HG03135 (cell line): ENCODE measurements around the gene PLCL1.

Experiments
- ATAC-seq: cut with Tn5 transposase; IDR thresholded peaks from one replicate; pipeline ENCODE4 v1.9.1; 2021; ENCODE audit warnings: mild to moderate bottlenecking, moderate library complexity; ENCODE audit not compliant: unreplicated experiment

Gene PLCL1

DNA sequence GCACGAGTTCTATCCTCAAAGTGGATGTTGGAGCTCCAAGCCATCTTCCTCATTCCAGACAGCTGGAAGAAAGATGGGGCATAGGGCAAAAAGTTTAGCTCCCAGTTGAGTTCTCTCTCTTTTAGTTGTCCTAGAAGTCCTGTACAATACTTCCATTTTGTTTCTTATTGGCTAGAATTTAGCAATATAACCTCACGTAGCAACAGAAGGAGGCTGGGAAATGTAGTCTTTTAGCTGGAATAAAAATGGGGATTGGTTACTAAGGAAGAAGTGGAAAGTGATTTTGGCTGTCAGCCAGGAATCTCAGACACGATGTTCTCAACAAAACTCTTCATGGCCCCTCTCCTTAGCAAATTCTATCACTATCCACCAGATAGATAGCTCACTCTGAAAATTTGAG lies 79.9 kb downstream of the PLCL1 start:
- no peak for ATAC-seq

DNA sequence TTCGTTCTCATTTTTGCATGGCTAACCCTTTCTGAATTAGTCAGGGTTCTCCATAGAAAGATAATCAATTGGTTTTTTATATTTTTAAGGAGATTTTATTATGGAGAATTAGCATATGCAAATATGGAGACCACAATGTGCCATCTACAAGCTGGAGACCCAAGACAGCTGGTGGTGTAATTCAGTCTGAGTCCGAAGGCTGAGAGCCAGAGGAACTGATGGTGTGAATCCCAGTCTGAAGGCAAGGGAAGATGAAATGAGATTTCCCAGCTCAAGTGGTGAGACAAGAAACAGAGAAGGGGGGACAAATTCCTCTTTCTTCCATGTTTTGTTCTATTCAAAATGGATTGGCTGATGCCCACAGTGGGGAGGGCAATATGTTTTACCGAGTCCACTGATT lies 80.7 kb downstream of the PLCL1 start:
- ATAC-seq, result no peak

DNA sequence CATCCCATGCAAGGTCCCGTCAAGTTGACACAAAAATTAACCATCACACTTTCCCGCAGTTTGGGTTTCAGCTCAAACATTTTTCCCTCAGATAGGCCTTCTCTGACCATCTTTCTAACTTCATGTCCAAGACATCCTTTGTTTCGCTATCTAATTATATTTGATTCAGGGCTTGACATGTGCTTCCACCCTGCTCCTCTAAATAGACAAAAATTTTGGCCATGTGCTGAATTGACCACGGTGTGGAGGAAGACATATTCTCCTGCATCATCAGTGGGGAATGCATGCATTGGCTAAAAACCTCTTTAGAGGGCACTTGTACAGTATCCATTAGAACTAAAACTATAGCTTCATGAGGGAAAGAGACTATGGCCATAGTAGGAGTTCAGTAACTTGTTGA lies 81.2 kb downstream of the PLCL1 start:
- ATAC-seq, result no peak

DNA sequence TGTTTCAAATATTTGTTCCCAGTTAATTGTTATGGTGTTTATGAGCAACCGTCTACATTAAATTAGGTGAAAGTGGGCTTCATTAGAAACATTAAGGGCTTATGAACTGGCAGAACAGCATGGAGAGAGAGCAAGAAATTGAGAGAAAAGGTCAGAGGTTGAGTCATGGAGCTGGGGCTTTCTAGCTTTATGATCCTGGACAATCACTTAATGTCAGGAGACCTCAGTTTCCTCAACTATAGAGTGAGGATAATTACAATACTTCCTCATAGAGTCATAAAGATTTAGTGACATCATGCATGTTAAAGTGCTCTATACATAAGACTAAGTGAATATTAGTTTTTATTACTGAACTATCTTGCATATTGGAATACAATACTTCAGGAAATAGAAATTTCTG lies 83.9 kb downstream of the PLCL1 start:
- no peak for ATAC-seq

DNA sequence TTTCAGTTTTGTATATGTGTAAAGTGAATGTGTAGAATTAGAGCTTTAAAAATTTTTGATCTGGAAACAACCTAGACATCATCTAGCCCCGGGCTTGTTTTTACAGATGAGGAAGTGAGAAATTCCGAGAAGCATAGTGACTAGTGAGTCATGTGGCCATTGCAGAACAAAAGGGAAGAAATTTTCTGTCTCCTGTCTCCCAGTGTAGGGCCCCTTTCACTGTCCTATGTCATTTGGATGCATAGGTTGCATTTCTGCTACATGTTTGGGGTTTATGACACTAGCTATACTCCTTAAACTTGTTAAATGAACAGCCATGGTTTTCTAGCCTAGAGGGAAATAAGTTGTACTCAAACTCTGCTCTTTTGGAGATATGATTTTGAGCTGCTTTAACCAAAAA lies 84.6 kb downstream of the PLCL1 start:
- ATAC-seq, result peak; percentile 96

DNA sequence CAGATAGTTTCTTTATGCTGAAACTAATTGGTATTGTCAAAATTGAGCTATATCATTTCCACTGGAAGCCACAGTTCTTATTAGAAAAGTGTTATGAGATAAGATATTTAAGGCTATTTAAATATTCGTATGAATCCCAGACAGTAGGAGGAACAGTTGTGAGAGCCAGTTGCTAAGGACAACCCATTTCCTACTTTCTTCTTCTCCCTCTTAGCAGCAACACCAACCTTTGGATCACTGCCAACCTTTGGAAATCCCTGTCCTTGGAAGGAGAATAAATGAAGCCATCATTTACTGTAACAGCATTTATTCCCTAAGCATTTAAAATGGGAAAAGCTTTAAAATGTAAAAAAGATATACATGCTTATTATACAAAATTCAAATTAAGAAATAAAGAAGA lies 85.8 kb downstream of the PLCL1 start:
- ATAC-seq, result no peak

DNA sequence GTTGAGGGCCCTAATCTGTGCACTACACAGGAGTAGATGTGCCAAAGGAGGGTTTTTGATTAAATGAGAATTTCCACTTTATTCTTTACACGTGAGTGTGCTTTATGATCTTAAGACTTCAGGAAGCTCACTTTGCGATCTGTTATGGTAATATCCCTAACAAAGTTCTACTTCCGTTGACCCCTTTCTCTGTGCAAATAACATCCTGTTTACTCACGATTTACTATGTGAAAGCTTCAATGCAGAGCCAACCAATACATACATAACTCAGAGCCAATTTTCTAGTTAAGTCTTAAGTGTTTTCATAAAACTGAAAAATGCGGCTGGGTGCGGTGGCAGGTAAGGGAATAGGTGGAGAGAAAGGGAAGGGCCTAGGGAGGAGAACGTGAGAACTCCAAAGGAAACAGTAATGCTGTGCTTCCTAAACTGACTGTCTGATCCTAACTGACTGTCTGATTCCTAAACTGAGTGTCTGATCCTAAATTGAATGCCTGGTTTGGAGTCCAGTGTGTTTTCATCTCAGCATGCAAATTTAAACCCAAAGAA lies 87.6 kb downstream of the PLCL1 start:
- no peak for ATAC-seq

DNA sequence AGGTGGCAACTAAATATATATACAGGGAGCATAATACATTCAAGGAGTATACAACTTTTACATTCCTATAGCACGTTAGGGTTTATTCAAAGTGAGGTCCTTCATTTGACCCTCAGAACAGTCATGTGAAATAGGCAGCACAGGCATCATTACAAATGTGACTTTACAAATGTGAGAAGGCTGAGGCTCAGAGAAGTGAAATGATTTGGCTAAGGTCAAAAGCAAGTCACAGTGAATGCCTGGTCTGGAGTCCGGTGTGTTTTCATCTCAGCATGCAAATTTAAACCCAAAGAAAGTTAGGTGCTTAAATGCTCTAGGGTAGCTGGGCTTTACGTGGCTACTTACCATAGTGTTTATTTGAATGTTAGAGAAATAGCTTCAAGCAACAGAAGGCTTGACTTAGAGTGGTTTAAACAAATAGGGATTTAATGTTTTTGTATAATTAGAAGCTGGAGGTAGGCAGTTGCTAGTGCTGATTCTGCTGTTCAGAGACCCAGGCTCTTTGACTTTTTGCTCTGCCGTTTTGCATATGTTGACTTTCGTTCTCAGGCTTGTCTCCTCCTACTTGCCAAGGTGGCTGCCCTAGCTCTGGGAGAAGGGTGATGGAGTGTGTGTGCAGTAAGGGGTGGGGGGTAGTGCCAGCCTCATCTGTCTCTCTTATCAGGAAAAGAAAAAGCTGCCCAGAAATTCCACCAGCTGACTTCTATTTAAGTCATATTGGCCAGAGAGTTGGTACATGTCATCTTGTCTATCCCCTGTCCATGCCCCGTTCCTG lies 89.2 kb downstream of the PLCL1 start:
- no peak for ATAC-seq

DNA sequence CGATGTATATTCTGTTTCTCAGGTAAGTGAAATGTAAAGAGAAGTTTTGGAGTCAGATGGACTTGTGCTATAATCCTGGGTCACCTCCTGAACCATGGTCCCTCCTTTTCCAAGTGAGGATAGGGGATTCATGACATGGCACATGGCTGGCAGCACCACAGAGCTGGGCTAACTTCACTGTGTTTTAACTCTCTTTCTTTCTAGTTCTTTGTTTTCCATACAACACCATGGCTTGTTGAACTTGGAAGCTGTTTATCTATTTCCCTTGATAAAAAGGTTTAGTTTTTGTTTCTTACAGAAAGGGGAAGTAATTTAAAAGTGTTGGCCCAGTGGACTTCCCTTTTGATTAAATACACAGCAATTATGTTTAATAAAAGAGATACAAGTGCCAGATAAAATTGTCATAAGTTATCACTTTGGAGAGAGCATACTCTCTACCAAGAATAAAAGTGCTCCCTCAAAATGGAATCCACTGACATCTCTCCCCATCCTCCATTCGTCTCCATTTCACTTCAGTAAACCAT lies 90.4 kb downstream of the PLCL1 start:
- no peak for ATAC-seq

DNA sequence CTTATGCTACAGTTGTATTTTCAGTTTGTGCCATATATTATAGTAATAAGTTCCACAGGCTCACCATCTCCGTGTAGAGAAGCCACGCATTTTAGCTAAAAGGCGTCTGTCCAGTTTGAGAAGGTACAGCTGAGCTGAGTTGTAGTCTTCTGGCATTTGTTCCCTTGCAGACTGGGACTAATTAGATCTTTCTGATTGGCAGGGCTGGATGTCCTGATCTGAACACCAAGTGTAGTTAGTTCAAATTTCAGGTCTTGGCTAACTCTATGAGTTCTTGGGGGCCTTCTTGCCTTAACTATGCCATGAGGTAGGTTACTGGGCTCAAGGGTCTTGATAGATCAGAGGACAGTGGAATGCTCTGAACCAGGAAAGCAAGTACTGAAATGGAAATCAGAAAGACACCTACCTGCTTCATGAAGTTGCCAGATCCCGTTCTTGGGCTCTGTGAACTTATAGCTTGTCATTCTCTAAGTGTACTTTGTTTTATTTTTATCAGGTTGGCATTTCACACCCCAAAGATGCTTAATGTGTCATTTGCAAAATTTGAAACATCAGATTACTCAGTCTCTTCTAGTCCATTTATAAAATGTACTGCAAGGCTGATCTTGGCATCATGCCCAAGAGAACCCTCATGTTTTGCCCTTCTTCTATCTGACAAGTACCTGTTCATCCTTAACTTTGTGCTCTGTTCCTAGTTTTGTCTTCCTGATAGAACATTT lies 93.7 kb downstream of the PLCL1 start:
- ATAC-seq, result no peak

DNA sequence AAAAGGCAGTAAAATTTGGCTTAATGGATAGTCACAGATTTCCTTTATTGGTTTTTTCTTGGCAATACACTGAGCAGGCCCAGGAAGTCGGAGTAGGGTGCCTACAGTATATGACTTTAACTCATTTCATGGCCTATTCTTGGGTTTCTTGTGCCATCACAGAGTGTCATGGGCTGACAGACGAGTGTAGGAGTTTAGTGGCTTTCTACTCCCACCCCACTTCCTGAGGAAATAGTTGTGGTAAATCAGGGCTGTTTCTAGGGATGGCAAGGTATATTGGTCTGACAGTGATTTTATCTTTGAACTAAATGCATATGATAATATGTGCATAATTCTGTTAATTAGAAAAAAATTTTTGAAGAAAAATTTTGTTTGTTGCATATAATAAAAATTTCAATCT lies 100.1 kb downstream of the PLCL1 start:
- ATAC-seq, result no peak

DNA sequence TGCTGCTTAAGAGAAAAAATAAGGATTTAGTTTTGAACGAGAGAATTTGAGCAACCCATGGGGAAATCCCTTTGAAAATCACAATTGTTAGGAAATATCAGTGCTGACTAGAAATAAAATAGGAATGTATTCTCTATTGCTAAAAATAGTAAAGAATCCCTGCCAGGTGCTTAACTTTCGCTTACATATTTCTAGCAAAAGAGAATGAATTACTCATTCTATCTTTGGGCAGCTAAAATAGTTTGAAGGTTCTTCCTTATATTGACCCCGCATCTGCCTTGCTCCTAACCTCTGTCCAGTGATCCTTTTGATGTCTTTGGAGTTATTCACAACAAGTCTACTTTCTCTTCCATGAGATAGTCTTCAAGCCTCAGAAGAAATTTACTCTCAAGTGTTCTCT lies 103.8 kb downstream of the PLCL1 start:
- no peak for ATAC-seq

DNA sequence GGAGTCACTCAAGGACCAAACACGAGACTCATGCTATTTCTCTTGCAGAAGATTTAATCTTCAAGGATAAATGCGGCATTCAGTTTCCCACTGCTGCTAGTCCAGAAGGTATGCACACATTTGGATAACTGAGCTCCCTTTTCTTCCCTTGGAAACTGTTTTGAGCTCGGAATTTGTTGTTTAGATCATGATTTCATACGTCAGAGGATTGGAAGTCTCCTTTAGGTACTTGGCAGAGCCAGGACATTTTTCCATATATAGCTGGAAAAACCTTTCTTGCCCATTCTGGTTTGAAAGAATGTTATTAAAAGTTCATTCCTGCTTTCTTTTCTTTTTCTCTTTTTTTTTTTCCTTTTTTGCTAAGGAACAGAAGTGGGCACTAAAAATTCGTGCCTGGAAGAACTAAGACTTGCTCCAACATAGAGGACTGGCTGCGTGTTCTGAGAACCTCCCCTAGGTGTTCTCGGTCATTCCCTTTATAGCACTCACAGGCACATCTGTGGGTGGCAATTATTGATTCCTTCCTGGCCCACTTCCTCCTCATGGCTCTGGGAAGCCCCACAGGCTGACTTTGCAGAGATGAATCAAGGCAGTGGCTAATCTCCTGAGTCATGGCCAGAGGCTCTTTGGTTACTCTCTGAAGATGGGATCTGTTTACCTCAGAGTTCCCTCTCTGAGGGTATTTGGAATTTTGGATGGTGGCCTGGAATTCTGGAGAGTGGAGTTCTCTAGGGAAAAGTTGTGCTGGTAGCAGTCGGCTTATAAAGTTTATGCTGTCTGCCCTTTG lies 104.8 kb downstream of the PLCL1 start:
- no peak for ATAC-seq

DNA sequence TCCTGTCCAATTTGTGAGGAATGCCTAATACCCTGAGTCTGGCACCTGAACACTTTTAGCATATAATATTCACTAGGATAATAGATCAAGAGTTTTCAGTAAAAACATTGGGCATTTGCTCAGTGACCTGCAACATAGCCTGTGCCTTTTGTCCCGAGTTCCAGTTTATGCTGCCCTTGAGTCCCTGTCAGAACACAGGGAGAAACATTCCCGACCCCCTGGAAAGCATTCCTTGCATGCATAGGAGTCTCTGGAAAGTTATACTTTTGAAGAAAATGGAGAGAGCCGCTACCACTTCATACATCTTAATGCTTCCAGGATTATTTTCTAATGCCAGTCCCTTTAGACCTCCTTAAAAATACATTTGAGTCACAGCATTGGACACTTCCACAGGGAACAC lies 107.3 kb downstream of the PLCL1 start:
- ATAC-seq, result no peak

DNA sequence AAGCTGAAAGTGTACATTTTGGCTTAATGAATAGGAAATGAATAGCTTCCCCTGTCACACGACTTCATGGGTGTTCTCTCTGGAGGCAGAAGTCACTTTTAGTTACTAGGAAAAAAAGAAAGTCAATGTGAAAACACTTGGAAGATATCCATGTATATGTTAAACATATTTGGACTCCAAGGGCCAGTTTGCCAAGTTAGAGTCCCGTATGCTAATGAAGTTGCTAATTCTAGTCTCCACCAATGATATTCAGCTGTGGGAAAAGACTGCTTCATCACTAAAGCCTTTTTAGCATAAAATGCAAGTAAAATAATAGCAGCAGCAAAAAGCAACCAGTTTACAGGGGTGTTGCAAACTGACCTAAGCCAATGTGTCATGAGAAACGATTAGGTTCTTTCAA lies 108.7 kb downstream of the PLCL1 start:
- ATAC-seq, result no peak

DNA sequence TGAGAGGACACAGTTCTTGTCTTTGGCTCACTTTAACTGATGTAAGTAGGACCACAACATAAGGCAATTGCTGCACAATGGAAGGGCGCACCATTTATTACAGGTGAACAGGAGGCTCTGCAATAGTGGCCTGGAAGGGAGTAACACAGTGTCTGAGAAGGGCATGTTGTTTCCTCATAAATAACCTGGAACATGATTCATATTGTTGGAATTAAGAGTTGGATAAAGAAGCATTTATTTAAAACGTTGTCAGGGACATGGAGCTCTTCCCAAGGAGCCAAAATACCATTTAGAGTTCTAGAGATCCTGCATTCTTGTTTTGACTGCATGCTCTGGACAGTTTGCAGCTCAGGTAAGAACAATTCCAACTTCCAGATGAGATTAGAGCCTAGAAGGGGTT lies 110.4 kb downstream of the PLCL1 start:
- no peak for ATAC-seq

DNA sequence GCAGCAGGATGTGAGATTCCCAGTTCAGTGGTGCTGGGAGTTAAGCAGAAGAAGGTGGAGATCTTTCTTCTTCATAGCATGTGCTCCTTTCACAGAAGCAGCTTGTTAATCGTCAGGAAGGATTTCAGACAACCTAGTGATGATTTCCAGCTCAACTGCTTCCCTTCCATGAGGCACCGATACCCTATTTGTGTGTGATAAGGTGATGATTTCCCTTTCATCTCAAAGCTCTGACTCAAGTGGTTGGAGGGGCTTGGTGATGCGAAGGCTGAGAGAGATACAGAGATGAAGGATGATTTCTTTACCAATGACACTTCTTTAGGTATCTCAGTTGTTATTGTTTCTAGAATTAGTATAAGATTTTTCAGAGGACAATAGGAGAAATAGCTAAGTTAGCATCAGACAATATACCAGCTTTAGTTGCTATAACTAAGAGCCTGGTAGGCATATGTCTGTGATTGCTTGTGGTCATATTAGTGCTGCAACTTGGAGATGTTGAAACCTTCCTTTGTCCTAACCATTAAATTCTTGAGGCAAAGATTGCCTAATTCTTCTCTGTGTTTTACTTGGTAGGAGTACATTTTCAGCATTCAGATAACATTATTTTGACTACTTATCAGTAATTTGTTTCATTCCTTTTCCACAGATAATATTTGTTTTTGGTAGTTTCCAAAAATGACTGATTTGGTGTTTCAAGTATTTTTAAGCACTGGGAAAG lies 111.3 kb downstream of the PLCL1 start:
- ATAC-seq, result no peak

DNA sequence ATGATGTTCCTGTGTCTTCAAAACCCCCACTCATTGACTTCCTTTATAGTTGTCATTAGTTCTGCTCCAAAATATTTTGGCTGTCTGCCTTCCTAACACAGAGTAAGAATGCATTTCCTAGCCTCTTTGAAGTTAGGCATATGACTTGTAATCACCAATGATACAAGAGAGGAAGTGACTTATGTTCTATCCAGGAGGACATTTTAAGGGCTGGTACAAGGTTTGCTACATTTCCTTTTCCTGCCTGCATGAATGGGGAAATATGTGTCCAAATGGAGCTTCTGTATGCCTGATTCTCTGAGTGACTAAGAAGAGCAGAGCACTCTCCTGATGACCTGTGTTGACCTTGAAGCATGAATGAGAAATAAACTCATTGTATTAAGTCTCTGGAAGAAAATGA lies 115.1 kb downstream of the PLCL1 start:
- no peak for ATAC-seq

DNA sequence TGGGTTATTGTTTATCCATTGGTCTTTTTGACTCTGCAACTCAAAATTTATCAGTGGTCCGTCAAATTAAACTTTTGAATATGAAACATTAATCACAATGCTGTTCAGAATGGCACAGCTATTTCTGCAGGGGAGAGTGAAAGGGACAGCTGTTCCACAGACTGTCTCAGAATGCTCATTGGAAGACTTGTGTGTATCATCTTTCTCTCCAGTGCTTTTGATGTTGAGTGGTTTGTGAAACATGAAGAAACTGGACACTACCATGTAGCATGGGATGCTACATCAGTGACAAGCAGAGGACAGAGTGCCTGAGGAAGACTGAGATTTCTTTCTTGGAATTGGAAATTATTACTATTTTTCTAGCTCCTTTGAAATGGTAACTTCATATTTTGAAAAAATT lies 115.7 kb downstream of the PLCL1 start:
- ATAC-seq, result no peak

DNA sequence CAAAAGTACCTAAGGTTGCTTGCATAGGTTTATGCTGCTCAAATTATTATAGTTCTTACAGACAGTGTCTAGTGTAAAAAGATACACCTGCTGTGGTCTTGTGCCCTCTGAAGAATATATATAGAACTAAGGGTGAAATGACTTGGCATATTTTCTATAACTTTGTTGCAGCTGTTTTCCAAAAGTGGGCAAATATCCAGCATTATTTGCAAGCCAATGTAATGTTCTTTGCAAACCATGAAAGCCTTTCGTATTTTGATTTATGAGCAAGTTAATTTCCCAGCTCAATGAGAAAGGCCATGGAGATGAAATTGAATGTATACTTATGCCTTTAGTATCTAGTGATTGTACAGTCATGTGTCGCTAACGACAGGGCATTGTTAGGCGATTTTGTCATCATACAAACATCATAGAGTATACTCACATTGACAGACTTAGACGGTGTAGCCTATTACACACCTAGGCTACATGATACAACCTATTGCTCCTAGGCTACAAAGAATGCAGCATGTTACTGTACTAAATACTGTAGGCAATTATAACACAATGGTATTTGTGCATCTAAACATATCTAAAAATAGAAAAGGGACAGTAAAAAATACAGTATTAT lies 116.3 kb downstream of the PLCL1 start:
- ATAC-seq, result no peak
